Rectal smooth muscle tissue (tissue), 1 donor: Measurements from ENCODE around the gene MAN1A1.
"Not testable (repeated sequence)": the region's sequence is repeated elsewhere in the genome, so short reads cannot be mapped to it uniquely, and the experiment has no call there.

ENCODE experiments used
- H3K27ac ChIP-seq: one replicate; pipeline ENCODE4 v1.7.0; 2013; ENCODE audit warnings: low read depth, low read length, inconsistent platforms
- H3K27me3 ChIP-seq: one replicate; pipeline ENCODE4 v1.7.0; 2013; ENCODE audit warnings: low read length; ENCODE audit not compliant: control insufficient read depth, insufficient read depth
- H3K36me3 ChIP-seq: one replicate; pipeline ENCODE4 v1.7.0; 2013; ENCODE audit warnings: low read length; ENCODE audit not compliant: control insufficient read depth, insufficient read depth
- H3K4me1 ChIP-seq: one replicate; pipeline ENCODE4 v1.7.0; 2013; ENCODE audit warnings: low read length; ENCODE audit not compliant: control insufficient read depth, insufficient read depth
- H3K4me3 ChIP-seq: one replicate; pipeline ENCODE4 v1.7.0; 2013; ENCODE audit warnings: low read length
- H3K9ac ChIP-seq: one replicate; pipeline ENCODE4 v1.7.0; 2013; ENCODE audit warnings: low read length

The MAN1A1 gene

DNA sequence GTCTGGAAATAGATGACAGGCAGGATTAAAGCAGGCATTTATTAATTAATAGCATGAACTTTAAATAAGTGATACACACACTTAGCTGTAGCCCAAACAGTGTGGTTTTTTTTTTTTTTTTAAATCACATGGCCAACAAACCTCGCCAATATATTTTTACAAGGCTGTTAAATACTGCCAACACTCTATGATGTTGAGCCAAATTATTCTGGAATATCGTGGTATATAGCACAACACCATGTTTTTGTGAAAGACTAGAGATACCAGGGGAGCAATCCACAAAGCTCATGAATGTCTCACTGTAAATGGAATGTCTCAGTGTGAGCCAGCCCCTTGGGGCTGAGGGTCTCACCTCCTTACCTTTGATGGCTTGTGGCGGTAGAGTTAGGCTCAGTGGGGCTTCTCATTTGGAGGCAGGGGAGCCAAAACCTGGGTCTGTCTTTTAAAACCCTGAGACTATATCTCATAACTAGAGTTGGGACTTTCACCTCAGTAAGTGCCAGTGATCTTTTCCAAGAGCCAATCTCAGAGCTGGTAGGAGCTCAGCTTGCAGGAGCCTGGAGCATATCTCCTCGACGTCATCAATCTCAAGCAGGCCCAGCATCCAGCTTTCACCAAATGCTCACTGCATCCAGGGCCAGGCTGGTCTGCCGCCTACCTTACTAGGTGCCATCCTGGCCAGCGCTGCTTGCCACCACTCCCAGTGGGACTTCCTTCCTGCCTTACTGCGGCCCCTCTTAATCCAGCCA, 192.6 kb downstream of the MAN1A1 start:
- no peak overlapping the region for H3K4me3 ChIP-seq
- no peak overlapping the region for H3K27ac ChIP-seq
- peaks cover 6% of the 10 kb centered on the region for H3K4me1 ChIP-seq

DNA sequence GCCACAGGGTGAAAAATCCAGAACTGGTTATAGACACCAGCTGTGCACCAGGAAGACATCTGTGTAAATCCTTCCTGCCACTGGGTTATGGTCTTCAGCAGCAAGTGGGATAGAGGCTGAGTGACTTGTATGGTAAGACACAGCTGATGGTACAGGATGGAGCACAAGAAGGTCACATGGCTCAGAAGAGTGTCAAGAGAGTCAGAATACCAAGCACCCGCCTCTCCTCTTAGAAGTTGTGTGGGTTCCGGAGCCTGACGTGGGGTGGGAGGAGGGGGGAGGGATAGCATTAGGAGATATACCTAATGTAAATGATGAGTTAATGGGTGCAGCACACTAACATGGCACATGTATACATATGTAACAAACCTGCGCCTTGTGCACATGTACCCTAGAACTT, 193.5 kb downstream of the MAN1A1 start:
- H3K9ac ChIP-seq, H3K27me3 ChIP-seq, H3K4me1 ChIP-seq, H3K4me3 ChIP-seq, H3K27ac ChIP-seq, H3K36me3 ChIP-seq: not testable (repeated sequence)

More for the DNA sequence above, 192.6 kb downstream of the MAN1A1 start:
- Histone ChIP-seq H3K9ac (no peak overlapping the region), H3K36me3 (no peaks in the 10 kb centered on the region), H3K27me3 (no peaks in the 10 kb centered on the region)

DNA sequence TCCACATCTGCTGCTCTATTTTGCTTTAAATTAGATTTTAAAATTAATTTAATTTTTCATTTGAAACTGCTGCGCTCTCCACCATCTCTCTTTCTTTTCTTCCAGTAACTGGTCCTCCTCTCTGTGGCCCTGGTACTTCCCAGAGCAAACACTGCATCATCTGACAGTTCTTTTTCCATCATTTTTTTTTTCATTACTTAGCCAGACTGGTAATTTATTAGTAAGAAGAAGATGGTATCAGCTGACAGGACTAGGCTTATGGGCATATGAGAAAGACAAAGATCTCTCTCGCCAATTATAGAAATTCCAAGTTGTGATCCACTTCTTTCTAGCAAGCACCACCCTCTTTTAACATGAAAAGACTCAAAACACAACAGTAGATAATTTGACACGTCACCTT, 197.4 kb downstream of the MAN1A1 start:
- H3K27me3 ChIP-seq, result no peaks in the 10 kb centered on the region
- no peak overlapping the region for H3K4me3 ChIP-seq
- peaks cover 12% of the 10 kb centered on the region for H3K4me1 ChIP-seq

DNA sequence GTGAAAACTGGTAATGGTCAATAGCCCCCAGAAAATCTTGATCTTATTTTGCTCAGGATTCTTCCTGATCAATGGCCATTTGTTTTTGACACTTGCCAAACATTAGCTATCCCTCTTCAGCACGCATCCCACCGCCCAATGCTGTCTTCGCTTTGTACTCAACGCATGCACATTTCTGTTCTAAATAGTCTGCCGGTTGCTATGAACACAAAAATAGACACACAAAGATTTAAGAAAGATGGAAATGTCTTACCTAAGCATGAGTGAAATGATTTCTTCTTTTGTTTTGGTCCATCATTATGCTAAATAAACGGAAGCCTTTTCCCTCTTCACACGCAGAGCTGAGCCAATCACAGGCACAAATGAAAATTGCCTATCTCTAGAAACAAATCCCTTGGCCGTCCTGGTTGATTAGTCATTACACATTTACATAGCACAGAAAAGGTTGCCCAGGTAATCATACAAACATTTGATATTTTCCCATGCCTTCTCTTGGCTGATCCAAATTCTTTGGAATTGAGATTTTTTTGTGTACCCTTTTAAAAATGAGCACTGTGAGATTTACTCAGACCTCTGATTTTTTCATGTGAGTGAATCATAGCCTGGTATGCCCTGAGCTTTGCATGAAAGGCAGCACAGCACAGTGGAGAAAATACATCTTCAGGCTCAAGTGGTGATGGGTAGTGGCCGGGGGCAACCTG, 200.6 kb downstream of the MAN1A1 start:
- Histone ChIP-seq H3K27me3 (no peaks in the 10 kb centered on the region), H3K27ac (no peak overlapping the region), H3K4me1 (peaks cover 11% of the 10 kb centered on the region), H3K36me3 (no peaks in the 10 kb centered on the region), H3K9ac (no peak overlapping the region), H3K4me3 (no peak overlapping the region)

More for the DNA sequence above, 197.4 kb downstream of the MAN1A1 start:
- H3K9ac ChIP-seq, result no peak overlapping the region
- no peaks in the 10 kb centered on the region for H3K36me3 ChIP-seq
- H3K27ac ChIP-seq, result no peak overlapping the region

DNA sequence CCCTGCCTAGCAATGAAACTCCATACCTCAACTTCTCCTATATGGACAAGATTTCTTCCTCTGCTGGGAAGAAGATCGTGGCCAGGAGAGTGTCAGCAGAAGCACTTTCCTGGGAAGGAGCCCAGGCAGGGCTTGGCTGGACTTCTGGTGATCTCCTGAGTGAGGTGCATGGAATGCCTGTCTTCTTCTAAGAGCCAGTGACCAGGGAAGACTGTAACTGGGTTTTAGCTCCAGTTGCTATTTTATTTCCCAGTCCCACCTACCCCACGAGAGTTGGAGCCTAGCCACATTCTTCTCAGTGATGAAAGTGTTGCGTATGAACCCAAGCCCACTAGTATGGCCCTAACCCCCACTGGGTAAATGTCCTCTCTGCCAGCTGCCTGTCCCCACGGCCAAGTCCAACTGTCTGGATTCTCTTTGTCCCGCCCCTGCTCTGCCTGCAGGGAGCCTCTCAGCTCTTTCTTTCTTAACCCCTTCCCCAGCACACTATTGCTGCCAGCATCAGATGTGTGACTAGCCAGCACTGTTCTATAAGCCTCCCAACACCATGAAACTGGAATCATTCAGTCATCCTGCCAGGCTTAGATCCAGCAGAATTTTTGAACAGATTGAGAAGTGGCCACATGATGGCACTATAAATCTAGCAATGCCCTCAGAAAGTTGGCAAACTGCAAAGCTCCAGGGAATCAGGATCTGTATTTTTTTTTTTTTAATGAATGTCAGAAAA, 201.3 kb downstream of the MAN1A1 start:
- Histone ChIP-seq H3K27me3 (no peaks in the 10 kb centered on the region), H3K4me1 (peaks cover 11% of the 10 kb centered on the region), H3K4me3 (no peak overlapping the region), H3K36me3 (no peaks in the 10 kb centered on the region), H3K27ac (no peak overlapping the region), H3K9ac (no peak overlapping the region)

DNA sequence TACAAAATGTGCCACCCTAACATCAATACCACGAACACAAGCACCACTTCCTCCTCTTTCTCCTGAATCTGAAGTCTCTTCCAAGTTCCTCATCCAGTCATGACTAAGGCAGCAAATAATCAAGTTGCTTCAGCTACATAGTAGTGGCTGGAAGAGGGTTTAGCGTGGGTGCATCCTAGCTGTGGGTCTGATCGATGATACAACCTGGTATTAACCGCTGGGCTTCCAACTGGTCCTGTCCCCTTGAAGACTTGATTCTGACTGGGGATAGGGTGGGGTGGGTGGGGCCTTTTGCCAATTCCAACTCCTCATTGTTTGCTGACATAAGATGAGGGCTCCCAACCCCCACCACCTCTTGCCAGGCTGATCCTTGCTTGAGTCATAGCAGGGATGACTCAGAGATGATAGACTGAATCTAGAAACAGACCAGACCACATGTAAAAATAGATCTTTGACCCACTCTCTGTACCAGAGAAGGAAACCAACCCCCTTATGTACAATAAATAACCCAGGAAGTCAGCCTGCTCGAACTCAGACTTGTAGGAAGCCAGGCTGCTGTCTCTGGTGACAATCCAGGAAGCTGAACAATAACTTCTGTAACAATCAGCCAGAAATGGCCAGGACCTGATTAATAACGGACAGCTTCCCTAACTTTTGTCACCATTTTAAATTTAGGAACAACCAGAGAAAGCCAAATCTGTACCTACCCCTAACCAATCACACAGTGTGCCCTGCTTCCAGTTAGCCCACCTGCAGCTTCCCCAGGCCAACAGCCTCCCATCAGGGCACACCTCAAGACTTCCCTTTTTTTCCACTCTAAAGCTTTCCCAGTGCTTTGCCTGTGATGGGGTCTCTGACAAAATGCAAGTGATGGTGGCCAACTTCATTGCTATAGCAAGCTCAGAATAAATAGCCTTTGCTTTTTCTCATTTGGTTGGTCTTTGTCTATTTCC, 202.2 kb downstream of the MAN1A1 start:
- Histone ChIP-seq H3K4me3 (no peak overlapping the region), H3K27me3 (no peaks in the 10 kb centered on the region), H3K27ac (peak overlapping the region; percentile 43), H3K36me3 (no peaks in the 10 kb centered on the region), H3K4me1 (peaks cover 11% of the 10 kb centered on the region), H3K9ac (no peak overlapping the region)

DNA sequence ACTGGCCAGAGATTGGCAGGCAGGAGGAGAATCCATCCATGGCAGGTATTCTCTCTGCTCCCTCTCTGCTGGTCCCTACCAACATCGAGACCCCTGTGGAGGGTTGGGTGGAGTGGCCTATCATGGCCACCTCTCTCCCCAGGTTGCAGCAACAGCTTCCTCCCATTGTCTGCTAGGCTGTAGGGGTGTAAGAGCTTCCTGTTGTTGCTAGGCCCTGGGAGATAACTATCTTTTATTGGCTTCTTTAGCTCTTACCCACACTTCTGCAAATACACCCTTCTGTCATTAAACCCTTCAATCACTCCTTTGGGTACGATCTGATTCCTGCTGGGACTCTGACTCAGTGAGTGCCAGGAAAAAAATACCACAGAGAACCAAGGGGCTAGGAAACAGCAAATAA, 204.4 kb downstream of the MAN1A1 start:
- H3K27ac ChIP-seq, result no peak overlapping the region
- no peaks in the 10 kb centered on the region for H3K27me3 ChIP-seq
- H3K9ac ChIP-seq, result no peak overlapping the region
- H3K36me3 ChIP-seq, result no peaks in the 10 kb centered on the region
- H3K4me1 ChIP-seq, result peaks cover 11% of the 10 kb centered on the region
- H3K4me3 ChIP-seq, result no peak overlapping the region

DNA sequence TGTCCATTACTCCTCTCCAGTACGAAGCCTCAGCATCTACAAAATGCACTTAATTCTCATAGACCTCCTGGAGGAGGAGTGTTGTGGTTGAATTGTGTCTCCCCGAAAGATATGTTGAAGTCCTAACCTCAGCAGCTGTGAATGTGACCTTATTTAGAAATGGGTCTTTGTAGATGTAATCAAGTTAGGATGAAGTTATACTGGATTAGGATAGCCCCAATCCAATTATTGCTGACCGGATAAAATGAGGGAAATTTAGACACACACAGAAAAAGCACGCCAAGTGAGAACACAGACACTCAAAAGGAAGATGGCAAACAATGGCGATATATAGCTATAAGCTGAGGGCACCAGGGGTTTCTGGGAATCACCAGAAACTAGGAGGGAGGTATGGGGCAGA, 206.9 kb downstream of the MAN1A1 start:
- no peaks in the 10 kb centered on the region for H3K27me3 ChIP-seq
- H3K4me1 ChIP-seq, result peaks cover 3% of the 10 kb centered on the region
- H3K27ac ChIP-seq, result no peak overlapping the region
- no peaks in the 10 kb centered on the region for H3K36me3 ChIP-seq
- no peak overlapping the region for H3K9ac ChIP-seq
- H3K4me3 ChIP-seq, result no peak overlapping the region

DNA sequence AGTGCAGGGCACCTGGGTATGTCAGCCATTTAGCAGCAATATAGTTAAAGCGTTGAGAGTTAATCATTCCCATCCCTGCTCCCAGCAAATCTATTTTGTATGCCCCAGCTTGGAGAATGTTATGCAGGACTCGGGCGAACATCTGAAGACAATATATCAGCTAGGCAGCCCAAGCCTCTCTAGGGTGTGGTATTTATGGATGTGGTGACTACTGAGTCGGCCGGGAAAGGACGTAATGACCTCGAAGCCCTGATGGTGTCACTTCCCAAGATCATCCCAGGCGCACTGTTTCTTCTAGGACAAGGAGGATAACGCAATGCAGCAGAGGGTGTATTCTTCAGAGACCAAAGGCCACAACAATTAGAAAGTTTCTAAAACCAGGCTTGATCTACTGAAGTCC, 207.5 kb downstream of the MAN1A1 start:
- Histone ChIP-seq H3K4me3 (no peak overlapping the region), H3K4me1 (no peaks in the 10 kb centered on the region), H3K27me3 (no peaks in the 10 kb centered on the region), H3K27ac (no peak overlapping the region), H3K9ac (no peak overlapping the region), H3K36me3 (no peaks in the 10 kb centered on the region)

DNA sequence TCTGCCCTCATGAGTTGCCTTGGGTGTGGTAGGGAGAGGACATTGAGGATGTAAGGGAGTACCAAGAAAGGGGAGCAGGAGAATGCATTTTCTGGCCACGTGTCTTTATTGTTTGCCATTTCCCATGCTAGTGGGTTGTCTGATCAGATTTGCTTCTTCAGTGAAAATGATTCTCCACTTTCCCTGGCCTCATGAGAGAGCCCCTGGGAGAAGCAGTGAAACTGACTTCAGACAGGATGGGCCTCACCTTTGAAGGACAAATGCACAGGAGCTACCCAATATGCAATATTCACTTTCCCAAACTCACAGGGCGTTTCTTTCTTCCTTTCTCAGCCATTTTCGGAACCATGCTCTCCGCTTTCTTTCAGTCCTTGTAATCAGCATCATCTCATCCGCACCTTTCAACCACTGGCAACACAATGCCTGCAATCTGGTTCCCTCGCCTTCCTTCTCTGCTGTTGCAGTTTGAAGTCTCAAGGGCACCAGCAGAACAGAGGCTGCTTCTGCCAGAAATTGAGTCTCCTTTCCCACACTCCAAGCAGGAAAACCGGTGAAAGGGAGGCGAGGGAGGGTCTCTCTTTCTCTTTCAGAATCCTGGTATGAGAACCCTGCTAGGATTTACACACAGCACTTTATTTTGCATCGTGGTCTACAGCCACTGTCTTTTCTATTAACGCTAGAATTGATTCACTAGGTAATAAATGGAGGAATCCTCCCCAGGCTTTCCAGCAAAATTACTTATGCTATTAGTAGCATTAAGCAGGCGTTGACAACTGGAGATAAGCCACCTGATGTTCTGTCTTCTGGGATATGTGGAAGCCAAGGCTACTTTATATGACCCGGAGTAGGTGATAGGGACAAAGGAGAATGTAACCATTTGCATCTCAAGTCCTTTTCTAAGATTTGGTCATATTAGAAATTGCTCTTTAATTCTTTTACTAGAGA, 209.1 kb downstream of the MAN1A1 start:
- Histone ChIP-seq H3K4me1 (no peaks in the 10 kb centered on the region), H3K27ac (no peak overlapping the region), H3K4me3 (no peak overlapping the region), H3K27me3 (no peaks in the 10 kb centered on the region), H3K9ac (no peak overlapping the region), H3K36me3 (no peaks in the 10 kb centered on the region)

DNA sequence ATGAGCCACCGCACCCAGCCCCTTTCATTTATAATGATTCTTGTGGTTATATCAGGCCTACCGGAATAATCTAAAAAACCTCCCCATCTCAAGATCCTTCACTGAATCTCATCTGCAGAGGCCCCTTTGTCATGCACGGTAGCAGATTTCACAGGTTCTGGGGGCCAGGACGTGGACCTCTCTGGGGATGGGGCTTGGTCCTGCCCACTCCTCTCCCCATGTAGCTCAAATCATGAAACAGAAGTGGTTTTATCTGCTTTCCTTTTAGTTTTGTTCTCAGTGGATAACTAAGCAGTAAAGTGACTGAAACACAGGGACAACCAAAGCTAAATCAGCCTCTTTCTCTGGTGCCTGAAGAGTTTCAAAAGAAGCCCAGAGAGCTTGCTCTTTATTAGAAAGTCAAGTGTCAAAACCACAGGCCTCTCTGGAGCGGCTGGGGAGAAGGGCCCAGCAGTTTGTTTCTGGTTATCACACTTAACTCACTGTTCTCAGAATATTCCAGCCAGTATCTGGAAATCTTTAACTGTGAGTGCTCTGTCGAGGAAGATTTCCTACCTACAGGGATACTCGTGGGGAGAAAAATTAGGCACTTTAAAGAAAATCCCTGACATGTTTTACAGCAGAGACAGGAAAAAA, 210.5 kb downstream of the MAN1A1 start:
- no peaks in the 10 kb centered on the region for H3K27me3 ChIP-seq
- H3K27ac ChIP-seq, result no peak overlapping the region
- no peak overlapping the region for H3K4me3 ChIP-seq
- no peak overlapping the region for H3K9ac ChIP-seq
- H3K4me1 ChIP-seq, result no peaks in the 10 kb centered on the region
- no peaks in the 10 kb centered on the region for H3K36me3 ChIP-seq
